ENCODE data around the gene CLEC3B. TPM values are rescaled to one million over a fixed set of nuclear protein-coding genes. Genes with fewer than 3 reads are reported as not detected.
"Not testable (repeated sequence)": the region's sequence is repeated elsewhere in the genome, so short reads cannot be mapped to it uniquely, and the experiment has no call there.

The CLEC3B gene
- polyA plus RNA-seq, 2 of the 4 experiments (the other 2 are of a cell fraction): not detected

- H3K4me1 ChIP-seq: peaks cover under 1% of the 10 kb centered on the region; the same call in 1 of the 3 replicates
- H3K27ac ChIP-seq: no peak overlapping the region
- DNase-seq (ENCODE audit: low read depth in 1 of 2, low spot score in 1 of 2): no peak
- FAIRE-seq: no peak
- ATAC-seq: no peak
- WGBS (ENCODE audit: missing lambda C conversion rate): 82% methylated on average over 3 of the region's 3 CpGs
- POLR2A ChIA-PET: no interaction called here
- no peaks in the 10 kb centered on the region for H3K9me3 ChIP-seq
- no peak overlapping the region for H3K4me2 ChIP-seq
- CTCF ChIA-PET: interaction anchor here (1.4 kb wide), 1 partner anchor 10 kb away, joined by 4 read pairs; no protein-coding TSS in a partner anchor
- no peak overlapping the region for H3K4me3 ChIP-seq
- TF ChIP-seq CHD2 (IDR thresholded peaks at IDR 0.05; ENCODE audit: low read length, partially characterized antibody): no peak
- no peak for TF ChIP-seq RARB (CRISPR knock-in tag; IDR thresholded peaks at IDR 0.05)
- no peak for TF ChIP-seq KDM5A (IDR thresholded peaks at IDR 0.05)
- TF ChIP-seq TFCP2L1 (CRISPR knock-in tag; IDR thresholded peaks at IDR 0.05): no peak
- TF ChIP-seq CBX8 (IDR thresholded peaks at IDR 0.05): no peak
- no peak for TF ChIP-seq JUNB (IDR thresholded peaks at IDR 0.05)
- TF ChIP-seq CHD4 (IDR thresholded peaks at IDR 0.05; ENCODE audit: borderline replicate concordance): no peak
Measured at GRCh38 chr3:44982817-44983216, 43.3 kb upstream of the CLEC3B start.

GRCh38 chr3:44983484-44983941, 42.6 kb upstream of the CLEC3B start:
- FAIRE-seq (no peak), ATAC-seq (no peak), DNase-seq (ENCODE audit: low read depth in 1 of 2, low spot score in 1 of 2) (no peak)
- CTCF ChIA-PET: interaction anchor here (0.6 kb wide), 1 partner anchor 34 kb away, joined by 3 read pairs; no protein-coding TSS in a partner anchor
- H3K4me1 ChIP-seq: no peaks in the 10 kb centered on the region
- POLR2A ChIA-PET: no interaction called here
- no peaks in the 10 kb centered on the region for H3K9me3 ChIP-seq
- no peak overlapping the region for H3K4me3 ChIP-seq
- H3K4me2 ChIP-seq: no peak overlapping the region
- 93% methylated on average over 1 of the region's 1 CpG for WGBS (ENCODE audit: missing lambda C conversion rate)
- TF ChIP-seq MAFK (IDR thresholded peaks at IDR 0.05; ENCODE audit: partially characterized antibody) (no peak), CBX2 (IDR thresholded peaks at IDR 0.05; ENCODE audit: borderline replicate concordance, low read depth) (no peak), FOSB (CRISPR knock-in tag; IDR thresholded peaks at IDR 0.05) (no peak), FOSL2 (IDR thresholded peaks at IDR 0.05) (no peak), FOSL2 (CRISPR knock-in tag; IDR thresholded peaks at IDR 0.05) (no peak)
- no peak overlapping the region for H3K27ac ChIP-seq

- Histone ChIP-seq H3K4me3 (no peak overlapping the region), H3K9me3 (no peaks in the 10 kb centered on the region), H3K27ac (no peak overlapping the region), H3K4me2 (no peak overlapping the region), H3K4me1 (no peaks in the 10 kb centered on the region)
- TF ChIP-seq CHD2 (IDR thresholded peaks at IDR 0.05; ENCODE audit: low read length, partially characterized antibody) (no peak), HOXA7 (CRISPR knock-in tag; IDR thresholded peaks at IDR 0.05) (no peak), HEYL (CRISPR knock-in tag; IDR thresholded peaks at IDR 0.05) (no peak), ELK1 (IDR thresholded peaks at IDR 0.05; ENCODE audit: low read depth, low read length) (no peak)
- WGBS (ENCODE audit: missing lambda C conversion rate): 93% methylated on average over 2 of the region's 2 CpGs
- POLR2A ChIA-PET: no interaction called here
- DNase-seq (ENCODE audit: low read depth in 1 of 2, low spot score in 1 of 2): no peak
- no peak for ATAC-seq
- CTCF ChIA-PET: interaction anchor here (0.6 kb wide), 1 partner anchor 463 kb away, joined by 3 read pairs; no protein-coding TSS in a partner anchor
- no peak for FAIRE-seq
Measured at GRCh38 chr3:44984335-44984734, 41.8 kb upstream of the CLEC3B start.

- 100% methylated on average over 5 of the region's 14 CpGs for WGBS (ENCODE audit: missing lambda C conversion rate)
- not testable (repeated sequence) for H3K9me3 ChIP-seq; ATAC-seq; H3K4me1 ChIP-seq; H3K4me2 ChIP-seq; H3K4me3 ChIP-seq; DNase-seq (ENCODE audit: low read depth in 1 of 2, low spot score in 1 of 2); H3K27ac ChIP-seq; FAIRE-seq
- ChIA-PET POLR2A (interaction anchor here (0.9 kb wide), 1 partner anchor 11 kb away, joined by 4 read pairs; the partner anchor contains the start of genes EXOSC7 and ZDHHC3), CTCF (interaction anchor here (0.7 kb wide), 1 partner anchor 1321 kb away, joined by 3 read pairs; no protein-coding TSS in a partner anchor)
Measured at GRCh38 chr3:44986330-44986729, 39.8 kb upstream of the CLEC3B start.

GRCh38 chr3:44987332-44987731, 38.8 kb upstream of the CLEC3B start:
- CTCF ChIA-PET: interaction anchor here (0.7 to 0.9 kb wide), 2 partner anchors 12 to 22 kb away, joined by 3 read pairs; no protein-coding TSS in a partner anchor
- ATAC-seq (no peak), FAIRE-seq (no peak), DNase-seq (ENCODE audit: low read depth in 1 of 2, low spot score in 1 of 2) (no peak)
- Histone ChIP-seq H3K4me1 (no peaks in the 10 kb centered on the region), H3K27ac (no peak overlapping the region), H3K4me3 (no peak overlapping the region), H3K4me2 (no peak overlapping the region), H3K9me3 (no peaks in the 10 kb centered on the region)
- WGBS (ENCODE audit: missing lambda C conversion rate): 97% methylated on average over 6 of the region's 6 CpGs
- TF ChIP-seq RARB (CRISPR knock-in tag; IDR thresholded peaks at IDR 0.05) (no peak), POLR2A (IDR thresholded peaks at IDR 0.05; ENCODE audit: low read length) (no peak), HOXA7 (CRISPR knock-in tag; IDR thresholded peaks at IDR 0.05) (no peak), E2F6 (IDR thresholded peaks at IDR 0.05; ENCODE audit: borderline replicate concordance, low read depth) (no peak), CEBPB (IDR thresholded peaks at IDR 0.05) (no peak), FOSL2 (IDR thresholded peaks at IDR 0.05) (no peak), FOSL2 (CRISPR knock-in tag; IDR thresholded peaks at IDR 0.05) (no peak)
- POLR2A ChIA-PET: no interaction called here
